ENCODE data around the gene ADGB. TPM values are rescaled to one million over a fixed set of nuclear protein-coding genes. Genes with fewer than 3 reads are reported as not detected.

ADGB gene
- total and polyA plus RNA-seq, 2 donors (not counting 1 experiment from before 2014, with no cell fraction given), result not detected

DNA sequence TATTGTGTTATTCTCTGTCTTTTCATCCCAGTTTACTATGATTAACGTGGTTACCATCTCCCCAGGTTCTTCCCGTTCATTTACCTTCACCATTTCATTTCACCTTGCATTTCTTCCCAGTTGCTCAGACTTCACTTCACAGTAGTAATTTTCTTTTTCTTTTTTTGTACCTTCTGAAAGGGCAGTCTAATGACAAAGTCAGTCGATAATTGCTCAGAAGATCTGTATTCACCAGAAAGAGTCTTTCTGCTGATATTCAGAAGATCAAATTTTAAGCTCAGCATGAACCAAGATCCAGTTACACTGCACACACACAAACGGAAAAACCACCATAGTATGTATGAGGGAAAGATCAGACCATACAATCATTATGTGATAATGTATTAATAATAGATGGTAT lies 265.5 kb downstream of the ADGB start:
- H3K79me2 ChIP-seq (ENCODE audit: control insufficient read depth, insufficient read depth, low read length), result no peaks in the 10 kb centered on the region
- ATAC-seq (ENCODE audit: low read depth), result no peak
- no peaks in the 10 kb centered on the region for H3K9me3 ChIP-seq (ENCODE audit: control extremely low read depth in 1 of 3, control insufficient read depth in 2 of 3, insufficient read depth in 1 of 3, low read length in 2 of 3)
- no peaks in the 10 kb centered on the region for H3K9me3 Mint-ChIP-seq (ENCODE audit: insufficient read depth)
- DNase-seq, result no peak
- WGBS (ENCODE audit: insufficient coverage), result 100% methylated on average over 2 of the region's 4 CpGs
- no peak for TF ChIP-seq EZH2 (IDR thresholded peaks at IDR 0.05; ENCODE audit: borderline replicate concordance, insufficient read depth, low read depth, low read length, poor library complexity, severe bottlenecking)
- TF ChIP-seq, protein P1, sequence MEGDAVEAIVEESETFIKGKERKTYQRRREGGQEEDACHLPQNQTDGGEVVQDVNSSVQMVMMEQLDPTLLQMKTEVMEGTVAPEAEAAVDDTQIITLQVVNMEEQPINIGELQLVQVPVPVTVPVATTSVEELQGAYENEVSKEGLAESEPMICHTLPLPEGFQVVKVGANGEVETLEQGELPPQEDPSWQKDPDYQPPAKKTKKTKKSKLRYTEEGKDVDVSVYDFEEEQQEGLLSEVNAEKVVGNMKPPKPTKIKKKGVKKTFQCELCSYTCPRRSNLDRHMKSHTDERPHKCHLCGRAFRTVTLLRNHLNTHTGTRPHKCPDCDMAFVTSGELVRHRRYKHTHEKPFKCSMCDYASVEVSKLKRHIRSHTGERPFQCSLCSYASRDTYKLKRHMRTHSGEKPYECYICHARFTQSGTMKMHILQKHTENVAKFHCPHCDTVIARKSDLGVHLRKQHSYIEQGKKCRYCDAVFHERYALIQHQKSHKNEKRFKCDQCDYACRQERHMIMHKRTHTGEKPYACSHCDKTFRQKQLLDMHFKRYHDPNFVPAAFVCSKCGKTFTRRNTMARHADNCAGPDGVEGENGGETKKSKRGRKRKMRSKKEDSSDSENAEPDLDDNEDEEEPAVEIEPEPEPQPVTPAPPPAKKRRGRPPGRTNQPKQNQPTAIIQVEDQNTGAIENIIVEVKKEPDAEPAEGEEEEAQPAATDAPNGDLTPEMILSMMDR (IDR thresholded peaks at IDR 0.05), result no peak
- no peak overlapping the region for H3K9ac ChIP-seq (ENCODE audit: low read length)
- intact Hi-C loops (cut with micrococcal nuclease), result no loop called here
- H3K27me3 Mint-ChIP-seq, result peaks cover 6% of the 10 kb centered on the region
- no peaks in the 10 kb centered on the region for H3K27me3 ChIP-seq (replicated peaks in 1 of 4; ENCODE audit: control extremely low read depth in 1 of 4, control insufficient read depth in 3 of 4, insufficient read depth in 4 of 4, low read length in 3 of 4)
- H2AFZ ChIP-seq (ENCODE audit: insufficient read depth, low read depth, low read length, poor library complexity, severe bottlenecking), result no peak overlapping the region
- H3K4me3 ChIP-seq (ENCODE audit: control extremely low read depth in 1 of 5, extremely low read depth in 1 of 5, insufficient read depth in 1 of 5, low read depth in 2 of 5, low read length in 4 of 5), result no peak overlapping the region
- no peak overlapping the region for H3K27ac ChIP-seq (ENCODE audit: low read length in 2 of 2)
- H3K4me1 ChIP-seq (ENCODE audit: control insufficient read depth in 2 of 2, insufficient read depth in 2 of 2, low read length in 2 of 2), result no peaks in the 10 kb centered on the region
- POLR2A ChIA-PET, result no interaction called here
- no peaks in the 10 kb centered on the region for H3K4me1 Mint-ChIP-seq
- H3K4me3 Mint-ChIP-seq, result no peak overlapping the region
- no peak overlapping the region for H3K4me2 ChIP-seq (replicated peaks; ENCODE audit: low read depth, low read length, poor library complexity, severe bottlenecking)
- CTCF ChIA-PET, result interaction anchor here (1.6 kb wide), 1 partner anchor 8 kb away, joined by 5 read pairs; no protein-coding TSS in a partner anchor
- H3K36me3 ChIP-seq (replicated peaks in 1 of 2; ENCODE audit: control extremely low read depth in 1 of 2, control insufficient read depth in 1 of 2, extremely low read depth in 1 of 2, insufficient read depth in 2 of 2, low read length in 1 of 2), result no peaks in the 10 kb centered on the region
- no peaks in the 10 kb centered on the region for H4K20me1 ChIP-seq (ENCODE audit: control insufficient read depth, insufficient read depth, low read length, poor library complexity, severe bottlenecking)
- H3K27ac Mint-ChIP-seq, result no peak overlapping the region

DNA sequence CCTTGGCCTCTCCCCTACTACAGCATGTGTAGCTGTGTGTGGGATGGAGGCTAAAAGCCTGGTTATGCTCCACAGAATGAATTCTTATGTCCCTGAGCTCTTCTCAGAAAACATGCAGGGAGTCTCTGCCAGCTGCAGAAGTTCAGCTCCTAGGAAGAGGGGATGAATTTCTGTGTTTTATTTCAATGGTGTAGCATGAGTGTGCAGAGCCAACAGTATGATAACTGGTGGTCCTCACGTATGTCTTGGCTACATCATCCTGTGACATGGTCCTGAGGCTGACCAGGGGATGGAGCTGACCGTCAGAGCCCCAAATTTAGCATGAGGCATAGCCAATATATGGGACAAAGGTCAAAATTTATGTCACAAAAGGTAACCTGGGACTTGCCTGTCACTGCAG lies 266.1 kb downstream of the ADGB start:
- POLR2A ChIA-PET, result no interaction called here

More for the DNA sequence above, 266.1 kb downstream of the ADGB start:
- no peak overlapping the region for H3K4me2 ChIP-seq (replicated peaks; ENCODE audit: low read depth, low read length, poor library complexity, severe bottlenecking)
- no peaks in the 10 kb centered on the region for H3K27me3 ChIP-seq (replicated peaks in 1 of 4; ENCODE audit: control extremely low read depth in 1 of 4, control insufficient read depth in 3 of 4, insufficient read depth in 4 of 4, low read length in 3 of 4)
- H2AFZ ChIP-seq (ENCODE audit: insufficient read depth, low read depth, low read length, poor library complexity, severe bottlenecking), result no peak overlapping the region
- TF ChIP-seq, protein P1 (IDR thresholded peaks at IDR 0.05), result no peak
- CTCF ChIA-PET, result interaction anchor here (1.6 kb wide), 1 partner anchor 9 kb away, joined by 5 read pairs; no protein-coding TSS in a partner anchor
- no peaks in the 10 kb centered on the region for H3K9me3 Mint-ChIP-seq (ENCODE audit: insufficient read depth)
- H3K9me3 ChIP-seq (ENCODE audit: control extremely low read depth in 1 of 3, control insufficient read depth in 2 of 3, insufficient read depth in 1 of 3, low read length in 2 of 3), result no peaks in the 10 kb centered on the region
- H3K27me3 Mint-ChIP-seq, result peaks cover 6% of the 10 kb centered on the region
- no peaks in the 10 kb centered on the region for H3K79me2 ChIP-seq (ENCODE audit: control insufficient read depth, insufficient read depth, low read length)
- intact Hi-C loops (cut with micrococcal nuclease), result no loop called here
- no peak overlapping the region for H3K27ac Mint-ChIP-seq
- no peaks in the 10 kb centered on the region for H3K4me1 ChIP-seq (ENCODE audit: control insufficient read depth in 2 of 2, insufficient read depth in 2 of 2, low read length in 2 of 2)
- H3K9ac ChIP-seq (ENCODE audit: low read length), result no peak overlapping the region
- H3K4me1 Mint-ChIP-seq, result no peaks in the 10 kb centered on the region
- no peaks in the 10 kb centered on the region for H3K36me3 ChIP-seq (replicated peaks in 1 of 2; ENCODE audit: control extremely low read depth in 1 of 2, control insufficient read depth in 1 of 2, extremely low read depth in 1 of 2, insufficient read depth in 2 of 2, low read length in 1 of 2)
- H3K4me3 ChIP-seq (ENCODE audit: control extremely low read depth in 1 of 5, extremely low read depth in 1 of 5, insufficient read depth in 1 of 5, low read depth in 2 of 5, low read length in 4 of 5), result no peak overlapping the region
- no peaks in the 10 kb centered on the region for H4K20me1 ChIP-seq (ENCODE audit: control insufficient read depth, insufficient read depth, low read length, poor library complexity, severe bottlenecking)
- no peak overlapping the region for H3K4me3 Mint-ChIP-seq
- no peak for ATAC-seq (ENCODE audit: low read depth)
- 93% methylated on average over 2 of the region's 2 CpGs for WGBS (ENCODE audit: insufficient coverage)
- DNase-seq, result no peak
- H3K27ac ChIP-seq (ENCODE audit: low read length in 2 of 2), result no peak overlapping the region

Small RNA genes within 50 kb of the gene (small RNA-seq; reads per million reads assigned to genes)
- gene RNU6-906P (ENCODE audit: insufficient read length, low read depth, low replicate concordance), result not detected

Other genes starting within 250 kb of the ADGB start
- not detected in 2 replicates for gene RAB32, start 55.1 kb upstream of the ADGB start, total RNA-seq
- gene RAB32, start 55.1 kb upstream of the ADGB start, polyA plus RNA-seq, result 0.17 and 0.36 TPM in 2 replicates

Data from B cell (primary cell).